GM12801 (cell line): ENCODE data around the gene PLXNA2.

ENCODE experiments used
- CTCF ChIP-seq: IDR thresholded peaks from one replicate; pipeline ENCODE4 v1.5.1; 2011; ENCODE audit warnings: control low read depth; ENCODE audit not compliant: insufficient read length; ENCODE audit errors: extremely low read depth

The PLXNA2 gene

GRCh38 chr1:208045463-208046260 lies 198.5 kb downstream of the PLXNA2 start:
- TF ChIP-seq CTCF, result no peak

GRCh38 chr1:208044589-208045462 lies 199.4 kb downstream of the PLXNA2 start:
- TF ChIP-seq CTCF, result no peak

- TF ChIP-seq CTCF, result no peak
Observed at GRCh38 chr1:208043691-208044181, 200.4 kb downstream of the PLXNA2 start.

GRCh38 chr1:208042868-208043267 lies 201.3 kb downstream of the PLXNA2 start:
- TF ChIP-seq CTCF, result no peak

GRCh38 chr1:208042041-208042615 lies 202.1 kb downstream of the PLXNA2 start:
- TF ChIP-seq CTCF, result no peak

- no peak for TF ChIP-seq CTCF
Observed at GRCh38 chr1:208041505-208041904, 202.7 kb downstream of the PLXNA2 start.

GRCh38 chr1:208040821-208041297 lies 203.3 kb downstream of the PLXNA2 start:
- TF ChIP-seq CTCF, result no peak
